ENCODE measurements around the gene DNAH17.

DNA sequence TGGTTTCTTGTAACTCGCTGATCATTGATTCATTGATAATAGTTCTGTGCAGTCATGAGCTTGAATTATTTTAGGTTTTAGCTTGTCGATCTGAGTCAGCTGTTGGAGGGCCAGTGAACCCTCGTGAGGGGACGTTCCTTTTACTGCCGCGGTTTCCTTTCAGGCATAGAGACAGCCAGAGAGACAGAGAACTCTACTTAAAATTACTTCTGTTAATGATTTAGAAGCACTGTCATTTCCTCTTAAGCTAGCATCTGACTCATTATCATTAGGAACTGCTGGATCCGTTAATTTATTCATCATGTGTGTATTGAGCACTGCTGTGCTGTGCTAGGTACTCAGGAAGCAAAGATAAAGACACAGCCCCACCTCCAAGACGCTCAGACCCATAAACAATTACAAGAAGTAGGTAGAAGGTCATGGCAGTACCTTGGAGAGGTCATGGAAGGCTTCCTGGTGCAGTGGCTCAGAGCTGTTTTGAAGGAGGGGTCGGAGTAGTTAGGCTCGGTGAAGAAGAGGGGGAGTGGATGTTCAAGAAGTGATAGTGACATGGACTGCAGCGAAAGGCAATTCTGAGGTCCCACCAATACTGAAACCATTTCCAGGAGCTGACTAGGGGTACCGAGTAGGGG, 195.5 kb downstream of the DNAH17 start:
- TF ChIP-seq, protein P1, sequence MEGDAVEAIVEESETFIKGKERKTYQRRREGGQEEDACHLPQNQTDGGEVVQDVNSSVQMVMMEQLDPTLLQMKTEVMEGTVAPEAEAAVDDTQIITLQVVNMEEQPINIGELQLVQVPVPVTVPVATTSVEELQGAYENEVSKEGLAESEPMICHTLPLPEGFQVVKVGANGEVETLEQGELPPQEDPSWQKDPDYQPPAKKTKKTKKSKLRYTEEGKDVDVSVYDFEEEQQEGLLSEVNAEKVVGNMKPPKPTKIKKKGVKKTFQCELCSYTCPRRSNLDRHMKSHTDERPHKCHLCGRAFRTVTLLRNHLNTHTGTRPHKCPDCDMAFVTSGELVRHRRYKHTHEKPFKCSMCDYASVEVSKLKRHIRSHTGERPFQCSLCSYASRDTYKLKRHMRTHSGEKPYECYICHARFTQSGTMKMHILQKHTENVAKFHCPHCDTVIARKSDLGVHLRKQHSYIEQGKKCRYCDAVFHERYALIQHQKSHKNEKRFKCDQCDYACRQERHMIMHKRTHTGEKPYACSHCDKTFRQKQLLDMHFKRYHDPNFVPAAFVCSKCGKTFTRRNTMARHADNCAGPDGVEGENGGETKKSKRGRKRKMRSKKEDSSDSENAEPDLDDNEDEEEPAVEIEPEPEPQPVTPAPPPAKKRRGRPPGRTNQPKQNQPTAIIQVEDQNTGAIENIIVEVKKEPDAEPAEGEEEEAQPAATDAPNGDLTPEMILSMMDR (IDR thresholded peaks at IDR 0.05), result no peak
- no peak for TF ChIP-seq EZH2 (IDR thresholded peaks at IDR 0.05)
